A549 (cell line): ENCODE results near the gene ADAM10.

Experiments used
- BCL3 ChIP-seq: fragments of >200 bp; sonication (Bioruptor Twin); formaldehyde crosslinking; IDR thresholded peaks from 3 replicates; pipeline ENCODE4 v1.6.1; 2016
- CTCF ChIP-seq: fragments of >200 bp; sonication (Bioruptor Twin); formaldehyde crosslinking; IDR thresholded peaks from 3 replicates; pipeline ENCODE4 v1.5.1; 2016
- EP300 ChIP-seq, 2 experiments: fragments of >200 bp; sonication (Bioruptor Twin); formaldehyde crosslinking; IDR thresholded peaks; 2 replicates in 1 of 2; 3 replicates in 1 of 2; pipeline ENCODE4 v1.6.1; 2016 to 2017
- POLR2A ChIP-seq: IDR thresholded peaks from 2 replicates; pipeline ENCODE4 v1.6.1; 2012; ENCODE audit warnings: mild to moderate bottlenecking, low read length
- USF2 ChIP-seq: fragments of 450-650 bp; IDR thresholded peaks from 2 replicates; pipeline ENCODE4 v1.6.1; 2014; ENCODE audit warnings: antibody characterized with exemption
- TF ChIP-seq, protein P1 (sequence below): IDR thresholded peaks from 2 replicates; pipeline ENCODE4 v1.6.1; 2012

DNA sequence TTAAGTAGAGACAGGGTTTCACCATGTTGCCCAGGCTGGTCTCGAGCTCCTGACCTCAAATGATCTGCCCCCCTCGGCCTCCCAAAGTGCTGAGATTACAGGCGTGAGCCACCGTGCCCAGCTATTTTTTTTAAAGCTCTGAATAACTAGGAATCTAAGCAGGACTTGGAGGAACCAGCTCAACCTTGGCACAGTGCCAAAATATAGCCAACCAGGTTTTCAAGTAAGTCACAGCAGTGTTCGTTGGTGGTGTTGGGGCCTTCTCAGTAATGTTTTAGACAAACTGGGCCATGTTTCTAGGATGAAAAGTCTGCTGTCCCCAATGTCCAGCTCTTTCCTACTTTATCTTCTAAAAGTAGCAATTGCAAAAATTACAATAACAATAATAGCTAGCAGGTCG is 6.4 kb upstream of the ADAM10 start:
- no peak for TF ChIP-seq CTCF
- no peak for TF ChIP-seq POLR2A
- no peak for TF ChIP-seq BCL3
- TF ChIP-seq, protein P1, sequence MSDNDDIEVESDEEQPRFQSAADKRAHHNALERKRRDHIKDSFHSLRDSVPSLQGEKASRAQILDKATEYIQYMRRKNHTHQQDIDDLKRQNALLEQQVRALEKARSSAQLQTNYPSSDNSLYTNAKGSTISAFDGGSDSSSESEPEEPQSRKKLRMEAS: no peak
- TF ChIP-seq EP300 (IDR thresholded peaks at IDR 0.05): no peak
- TF ChIP-seq USF2: no peak
